Right cardiac atrium (tissue), 5 donors: ENCODE measurements around the gene CLCA2. TPM values are rescaled to one million over a fixed set of nuclear protein-coding genes. Genes with fewer than 3 reads are reported as not detected.
A peak's percentile ranks its signal among the peaks of the same experiment; 100 is the strongest.

Experiments used
- ATAC-seq, 2 donors: fragments of 200-7000 bp; cut with Tn5 transposase; one replicate each; pipeline versions ENCODE4 v1.8.0 to v1.9.1; 2020; ENCODE audit warnings: moderate library complexity in 2 of 2, mild to moderate bottlenecking in 1 of 2
- DNase-seq, 3 donors: peaks; one replicate each; pipeline ENCODE4 v3.0.0-alpha.2; 2020
- H3K27ac ChIP-seq: one replicate; pipeline ENCODE4 v1.5.1; 2013; ENCODE audit warnings: mild to moderate bottlenecking, low read length, control low read depth, moderate library complexity
- H3K27me3 ChIP-seq: one replicate; pipeline ENCODE4 v1.6.1; 2013; ENCODE audit not compliant: control insufficient read depth, insufficient read depth
- H3K4me1 ChIP-seq: one replicate; pipeline ENCODE4 v1.6.1; 2013; ENCODE audit warnings: low read length; ENCODE audit not compliant: control insufficient read depth, insufficient read depth
- H3K4me3 ChIP-seq: one replicate; pipeline ENCODE4 v1.5.1; 2013; ENCODE audit warnings: low read length, control low read depth
- H3K9me3 ChIP-seq: one replicate; pipeline ENCODE4 v1.6.1; 2013; ENCODE audit warnings: low read length; ENCODE audit not compliant: control insufficient read depth
- WGBS: extraction: QIAGEN DNeasy Blood & Tissue Kit; methylation state at CpG from one replicate; pipeline ENCODE4 v1.1.7; 2013; 5-methylcytosine and 5-hydroxymethylcytosine counted together
- intact Hi-C, 4 donors: fragments of 100-400 bp; cut with DNase I; formaldehyde crosslinking; loops; one replicate each; pipeline versions ENCODE4 v1.11.0 to v1.14.0; 2022 to 2023
- polyA plus RNA-seq: library from polyadenylated mRNA; stranded (reverse); fragments of 200-250 nt; gene quantifications from one replicate; pipeline ENCODE4 v1.2.3, GENCODE V29; 2013
- total RNA-seq, 4 donors: library from RNA; stranded (reverse); fragmentation: NEBNext Ultra II Directional; extraction: Animal tissue kit (Norgen Biotek cat#: 25700); gene quantifications; one replicate each; pipeline ENCODE4 v1.2.1, GENCODE V29; 2021
- donor health status: healthy with polysubstance abuse.
- donor health status: DM: no; HTN: yes; CAD: no.
- donor health status: DM: no; HTN: no; CAD: no.
- donor health status: DM: no; HTN: yes; CAD: no; lungs with severe emphysema.
- donor health status: DM: yes; HTN: yes; CAD: no.

CLCA2 gene
- total and polyA plus RNA-seq, 5 donors: not detected

DNA sequence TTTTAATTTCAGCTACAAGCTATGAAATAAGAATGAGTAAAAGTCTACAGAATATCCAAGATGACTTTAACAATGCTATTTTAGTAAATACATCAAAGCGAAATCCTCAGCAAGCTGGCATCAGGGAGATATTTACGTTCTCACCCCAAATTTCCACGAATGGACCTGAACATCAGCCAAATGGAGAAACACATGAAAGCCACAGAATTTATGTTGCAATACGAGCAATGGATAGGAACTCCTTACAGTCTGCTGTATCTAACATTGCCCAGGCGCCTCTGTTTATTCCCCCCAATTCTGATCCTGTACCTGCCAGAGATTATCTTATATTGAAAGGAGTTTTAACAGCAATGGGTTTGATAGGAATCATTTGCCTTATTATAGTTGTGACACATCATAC is 31.1 kb downstream of the CLCA2 start:
- intact Hi-C loops: no loop called here
- ATAC-seq (no peak), DNase-seq (no peak)
- no peak overlapping the region for H3K4me3 ChIP-seq
- H3K27ac ChIP-seq: no peak overlapping the region
- H3K9me3 ChIP-seq: no peaks in the 10 kb centered on the region
- H3K4me1 ChIP-seq: no peaks in the 10 kb centered on the region
- WGBS: 78% methylated on average over 5 of the region's 5 CpGs
- H3K27me3 ChIP-seq: no peaks in the 10 kb centered on the region

DNA sequence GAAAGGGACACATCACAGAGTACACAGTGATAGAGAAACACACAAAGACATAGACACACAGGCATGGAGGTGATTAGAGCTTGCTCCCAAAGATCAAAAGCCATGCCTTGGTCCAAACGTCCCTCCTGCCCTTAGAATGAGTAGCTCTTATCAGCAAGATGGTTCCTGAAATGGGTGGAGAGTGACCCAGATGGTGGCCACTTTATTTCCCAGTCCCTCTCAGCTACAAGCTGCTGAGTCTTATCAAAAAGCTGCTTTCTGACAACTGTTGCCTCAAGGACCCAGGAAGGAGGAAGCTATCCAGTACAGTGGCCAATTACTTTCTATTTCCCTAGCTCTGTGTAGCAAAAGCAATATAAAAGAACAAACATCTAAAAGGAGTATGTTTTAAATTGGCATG is 37.0 kb downstream of the CLCA2 start:
- no peaks in the 10 kb centered on the region for H3K9me3 ChIP-seq
- intact Hi-C loops: no loop called here
- peaks cover 2% of the 10 kb centered on the region for H3K4me1 ChIP-seq
- no peaks in the 10 kb centered on the region for H3K27me3 ChIP-seq
- H3K4me3 ChIP-seq: no peak overlapping the region
- no peak for DNase-seq
- WGBS: 27% methylated on average over 1 of the region's 1 CpG
- no peak overlapping the region for H3K27ac ChIP-seq
- no peak for ATAC-seq

DNA sequence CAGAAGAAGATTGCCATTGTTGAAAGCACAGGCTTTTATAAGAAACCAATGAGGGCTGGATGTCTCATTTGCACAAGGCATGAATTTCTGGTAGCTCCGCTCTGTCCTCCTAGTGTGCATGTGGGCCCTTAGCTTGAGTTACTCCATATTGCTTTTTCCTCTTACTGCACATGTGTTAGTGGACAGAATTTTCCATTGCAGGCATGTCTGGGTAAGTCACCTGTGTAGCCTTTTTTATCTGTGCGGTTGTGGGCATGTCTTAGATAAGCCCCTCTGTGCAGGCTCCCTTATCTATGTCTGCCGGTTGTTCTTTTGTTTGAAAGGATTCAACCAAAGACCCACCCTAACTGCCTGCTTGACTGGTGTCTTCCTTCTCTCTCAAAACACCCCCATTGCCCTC is 37.5 kb downstream of the CLCA2 start:
- no peaks in the 10 kb centered on the region for H3K9me3 ChIP-seq
- ATAC-seq (no peak), DNase-seq (no peak)
- H3K27ac ChIP-seq: no peak overlapping the region
- H3K4me1 ChIP-seq: peaks cover 4% of the 10 kb centered on the region
- no peaks in the 10 kb centered on the region for H3K27me3 ChIP-seq
- WGBS: 67% methylated on average over 3 of the region's 3 CpGs
- no peak overlapping the region for H3K4me3 ChIP-seq
- intact Hi-C loops: no loop called here

DNA sequence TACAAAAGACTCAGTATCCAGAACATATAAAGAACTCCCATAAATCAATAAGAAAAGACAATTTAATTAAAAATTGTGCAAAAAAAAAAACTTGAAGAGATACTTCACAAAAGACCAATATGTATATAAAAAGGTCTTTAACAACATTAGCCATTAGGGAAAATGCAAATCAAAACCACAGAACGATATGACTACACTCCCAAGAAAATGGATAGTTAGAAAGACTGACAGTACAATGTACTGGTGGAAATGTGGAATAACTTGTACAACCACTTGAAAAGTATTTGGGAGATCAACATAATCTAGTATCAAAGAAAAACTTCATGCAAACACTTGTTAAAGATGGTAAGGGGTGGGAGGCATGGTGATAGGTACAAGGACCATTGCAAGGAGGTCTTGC is 40.8 kb downstream of the CLCA2 start:
- Histone ChIP-seq H3K27ac (no peak overlapping the region), H3K27me3 (no peaks in the 10 kb centered on the region), H3K4me1 (peaks cover 4% of the 10 kb centered on the region), H3K4me3 (no peak overlapping the region), H3K9me3 (no peaks in the 10 kb centered on the region)
- WGBS: 88% methylated on average over 1 of the region's 1 CpG
- ATAC-seq (no peak), DNase-seq (no peak)
- intact Hi-C loops: no loop called here

DNA sequence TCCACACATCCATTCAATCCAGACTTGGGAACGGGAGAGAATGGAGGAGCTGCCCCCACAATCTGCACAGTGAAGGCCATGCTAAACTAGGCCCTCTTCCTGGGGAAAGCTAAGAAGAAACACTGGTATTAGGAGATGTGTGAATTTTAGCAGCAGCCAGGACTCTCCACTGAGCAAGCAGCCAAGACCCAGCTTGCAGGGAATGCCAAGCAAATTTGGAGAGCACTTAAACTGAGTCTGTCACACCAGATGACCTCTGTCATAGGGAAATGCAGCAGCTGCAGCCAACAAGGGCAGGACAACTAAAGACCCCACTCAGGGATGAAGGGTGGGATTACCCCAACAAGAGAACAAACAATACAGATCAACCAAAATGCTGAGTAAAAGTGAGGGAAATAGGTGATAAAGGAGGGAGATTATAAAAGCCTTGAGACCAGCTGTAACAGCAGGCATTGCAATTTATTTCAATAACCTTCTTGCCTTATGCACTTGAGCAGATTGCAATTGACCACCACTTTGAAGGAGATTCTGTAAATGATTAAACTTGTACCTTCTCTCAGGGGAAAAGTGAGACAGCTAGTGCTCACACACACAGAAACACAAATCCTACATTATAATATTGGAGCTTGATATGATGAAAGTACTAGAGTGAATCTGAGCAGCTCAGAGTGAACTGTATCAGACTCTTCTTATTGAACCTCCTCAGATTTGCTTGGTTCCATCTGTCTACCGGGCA is 42.3 kb downstream of the CLCA2 start:
- Histone ChIP-seq H3K4me3 (no peak overlapping the region), H3K9me3 (no peaks in the 10 kb centered on the region), H3K4me1 (peaks cover 4% of the 10 kb centered on the region), H3K27ac (no peak overlapping the region), H3K27me3 (no peaks in the 10 kb centered on the region)
- ATAC-seq (no peak), DNase-seq (no peak)
- intact Hi-C loops: no loop called here
- WGBS: 73% methylated on average over 2 of the region's 2 CpGs

DNA sequence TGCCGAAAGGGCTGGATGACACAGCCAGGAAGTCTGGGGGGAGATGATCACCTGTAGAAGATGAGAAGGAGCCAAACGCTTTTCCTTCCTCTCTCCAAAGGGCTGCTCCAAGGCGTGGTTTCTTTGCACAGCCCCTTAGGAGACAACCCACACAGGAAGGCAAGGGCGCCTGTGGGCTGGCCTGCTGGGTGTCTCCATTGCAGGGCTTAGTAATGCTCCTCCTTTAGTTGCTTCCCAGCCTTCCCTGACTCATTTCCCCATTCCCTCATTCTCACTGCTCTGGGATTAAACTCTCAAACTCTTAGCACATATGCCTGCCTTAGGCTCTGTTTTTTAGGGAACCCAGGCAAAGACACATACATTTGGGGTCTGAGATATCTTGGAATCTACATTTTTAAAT is 43.0 kb downstream of the CLCA2 start:
- no peaks in the 10 kb centered on the region for H3K27me3 ChIP-seq

DNA sequence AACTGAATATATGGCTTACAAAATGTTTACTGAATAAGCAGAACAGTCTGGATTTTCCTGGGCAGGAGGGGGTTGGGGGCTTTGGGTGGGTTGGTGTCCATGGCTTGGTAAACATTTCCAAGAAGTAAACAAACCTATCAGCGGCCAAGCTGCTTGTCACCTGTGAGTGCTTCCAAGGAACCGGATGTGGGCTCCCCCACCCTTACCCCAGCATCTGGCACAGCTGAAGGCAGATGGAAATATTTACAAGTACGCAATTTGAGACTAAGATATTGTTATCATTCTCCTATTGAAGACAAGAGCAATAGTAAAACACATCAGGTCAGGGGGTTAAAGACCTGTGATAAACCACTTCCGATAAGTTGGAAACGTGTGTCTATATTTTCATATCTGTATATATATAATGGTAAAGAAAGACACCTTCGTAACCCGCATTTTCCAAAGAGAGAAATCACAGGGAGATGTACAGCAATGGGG is 44.6 kb downstream of the CLCA2 start, which contains the start of gene CLCA1:
Gene CLCA1, plus strand, starts transcription at position 427 of the 477 bp plus-strand sequence. Its CDS starts 45 bp downstream, at position 472.
- no peak for ATAC-seq
- no peak within 1 kb of the TSS for H3K4me3 ChIP-seq
- intact Hi-C loops: no loop called here

More for the DNA sequence above, 43.0 kb downstream of the CLCA2 start:
- ATAC-seq (no peak), DNase-seq (no peak)
- Histone ChIP-seq H3K27ac (no peak overlapping the region), H3K4me3 (no peak overlapping the region), H3K4me1 (peaks cover 4% of the 10 kb centered on the region), H3K9me3 (no peaks in the 10 kb centered on the region)
- 76% methylated on average over 4 of the region's 4 CpGs for WGBS
- intact Hi-C loops: no loop called here

DNA sequence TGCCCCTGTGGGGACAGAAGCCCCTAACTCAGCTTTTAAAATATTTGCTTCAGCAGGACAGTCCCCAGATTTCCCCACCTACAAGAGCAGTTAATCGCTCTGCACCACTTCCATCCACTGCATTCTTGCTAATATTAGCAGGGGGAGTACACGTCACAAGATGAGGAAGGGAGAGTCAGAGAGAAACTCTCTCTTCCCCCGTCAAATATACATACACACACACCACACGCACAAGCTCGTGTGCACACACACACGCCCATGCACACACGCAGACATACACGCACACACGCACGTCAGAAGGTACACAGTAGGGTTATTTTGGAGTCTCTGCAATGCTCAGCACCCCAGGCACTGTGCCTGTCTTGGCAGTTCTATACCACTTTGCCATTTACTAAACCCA is 46.9 kb downstream of the CLCA2 start:
- ATAC-seq (no peak), DNase-seq (no peak)
- Histone ChIP-seq H3K27me3 (no peaks in the 10 kb centered on the region), H3K27ac (no peak overlapping the region), H3K4me3 (no peak overlapping the region), H3K4me1 (peaks cover 3% of the 10 kb centered on the region), H3K9me3 (no peaks in the 10 kb centered on the region)
- intact Hi-C loops: no loop called here
- 87% methylated on average over 10 of the region's 10 CpGs for WGBS

More for the DNA sequence above, 44.6 kb downstream of the CLCA2 start, which contains the start of gene CLCA1:
- Histone ChIP-seq H3K27ac (no peak within 1 kb of the TSS), H3K9me3 (no peaks in the 10 kb centered on the region), H3K27me3 (no peaks in the 10 kb centered on the region), H3K4me1 (peaks cover 4% of the 10 kb centered on the region)
- DNase-seq: no peak
- WGBS: 75% methylated on average over 7 of the region's 7 CpGs

DNA sequence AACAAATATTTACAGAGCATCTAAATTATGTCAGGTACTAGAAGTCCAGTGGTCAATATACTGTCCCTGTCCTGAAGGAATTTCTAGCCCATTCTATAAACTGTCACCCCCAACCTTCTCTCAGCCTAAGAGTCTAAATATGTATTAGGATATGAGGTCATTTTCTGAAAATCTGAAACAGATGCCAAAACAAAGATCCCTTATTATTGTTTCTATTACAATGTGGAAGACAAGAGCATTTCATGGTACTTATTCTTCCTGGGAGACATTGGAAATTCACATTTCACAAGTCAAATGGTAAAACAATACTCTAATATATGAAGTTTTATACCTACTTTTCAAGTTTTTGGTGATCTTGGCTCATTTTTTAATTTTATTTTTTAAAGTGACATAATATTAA is 47.3 kb downstream of the CLCA2 start:
- Histone ChIP-seq H3K9me3 (no peaks in the 10 kb centered on the region), H3K27me3 (no peaks in the 10 kb centered on the region), H3K27ac (no peak overlapping the region), H3K4me1 (no peaks in the 10 kb centered on the region), H3K4me3 (no peak overlapping the region)
- intact Hi-C loops: no loop called here
- no peak for ATAC-seq
- no peak for DNase-seq

DNA sequence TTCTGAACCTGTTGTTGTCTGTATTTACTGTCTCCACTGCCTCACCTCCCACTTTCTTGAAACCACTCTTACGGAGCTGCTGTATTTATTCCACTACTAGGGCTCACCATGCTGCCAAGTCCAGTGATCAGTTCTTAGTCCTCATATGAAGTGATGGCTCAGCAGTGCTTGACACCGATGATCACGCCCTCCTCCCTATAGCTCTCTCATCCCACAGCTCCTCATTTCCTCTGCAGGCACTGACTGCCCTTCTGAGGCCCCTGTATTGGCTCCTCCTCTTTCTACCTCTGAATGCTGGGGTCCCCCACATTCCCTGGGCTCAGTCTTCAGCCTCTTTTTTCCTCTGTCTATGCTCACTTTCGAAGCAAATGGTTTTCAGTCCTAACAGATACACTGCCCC is 48.2 kb downstream of the CLCA2 start:
- H3K4me3 ChIP-seq: no peak overlapping the region
- no peaks in the 10 kb centered on the region for H3K9me3 ChIP-seq
- DNase-seq (no peak), ATAC-seq (no peak)
- H3K27me3 ChIP-seq: no peaks in the 10 kb centered on the region
- H3K4me1 ChIP-seq: no peaks in the 10 kb centered on the region
- intact Hi-C loops: no loop called here
- no peak overlapping the region for H3K27ac ChIP-seq
- 69% methylated on average over 4 of the region's 4 CpGs for WGBS

DNA sequence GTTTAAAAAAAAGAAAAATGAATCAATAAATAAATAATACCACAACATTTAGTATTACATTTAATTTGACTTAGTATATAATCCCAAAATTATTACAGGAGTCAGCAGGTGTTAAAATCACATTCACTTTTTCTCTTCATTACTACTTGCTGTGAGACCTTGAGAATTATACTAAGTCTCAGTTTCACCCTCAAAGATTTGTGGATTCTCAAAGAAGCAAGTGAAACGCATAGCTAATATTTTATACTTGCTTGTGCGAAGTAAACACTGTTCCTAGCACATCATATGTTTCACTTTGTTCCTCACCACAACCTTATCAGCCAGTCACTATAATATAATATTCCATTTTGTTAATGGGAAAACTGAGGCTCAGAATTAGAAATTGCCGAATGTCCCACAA is 48.8 kb downstream of the CLCA2 start:
- no peak overlapping the region for H3K27ac ChIP-seq
- ATAC-seq (no peak), DNase-seq (no peak)
- no peaks in the 10 kb centered on the region for H3K4me1 ChIP-seq
- WGBS: 93% methylated on average over 3 of the region's 3 CpGs
- intact Hi-C loops: no loop called here
- no peaks in the 10 kb centered on the region for H3K9me3 ChIP-seq
- H3K27me3 ChIP-seq: no peaks in the 10 kb centered on the region
- H3K4me3 ChIP-seq: no peak overlapping the region

DNA sequence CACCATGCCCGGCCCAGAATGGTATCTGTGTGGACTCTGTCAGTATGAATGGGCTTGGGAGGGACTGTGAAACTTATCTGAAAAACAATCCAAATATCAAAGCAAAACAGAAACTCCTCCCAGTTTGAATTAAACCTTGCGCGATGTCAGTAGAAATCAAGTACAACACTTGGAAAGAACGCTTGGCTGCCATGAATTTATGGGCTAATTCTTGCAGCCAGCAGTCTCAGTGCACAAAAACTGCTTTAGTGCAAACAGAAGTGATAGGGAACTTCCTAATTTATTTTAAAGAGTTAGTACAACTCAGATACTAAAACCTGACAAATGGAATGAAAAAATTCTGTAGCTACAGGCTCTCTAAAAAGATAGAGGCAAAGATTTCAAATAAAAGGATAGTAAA is 53.3 kb downstream of the CLCA2 start:
- ATAC-seq (no peak), DNase-seq (peak in 1 of 3 donors; percentile 43)
- WGBS: 66% methylated on average over 4 of the region's 4 CpGs
- intact Hi-C loops: no loop called here
- Histone ChIP-seq H3K4me1 (no peaks in the 10 kb centered on the region), H3K27ac (no peak overlapping the region), H3K4me3 (no peak overlapping the region), H3K27me3 (no peaks in the 10 kb centered on the region), H3K9me3 (no peaks in the 10 kb centered on the region)
